ENCODE data around the gene GNAT1. TPM values are rescaled to one million over a fixed set of nuclear protein-coding genes. Genes with fewer than 3 reads are reported as not detected.

Gene GNAT1
- total and polyA plus RNA-seq, 2 of the 13 experiments (the other 11 are each of a cell fraction or from before 2014, with no cell fraction given): 0.15 TPM; not detected in 1

- TF ChIP-seq ZNF646 (CRISPR knock-in tag; IDR thresholded peaks at IDR 0.05): peak; percentile 44; the same call in 1 of the 2 replicates
- TF ChIP-seq MBD4 (IDR thresholded peaks at IDR 0.05; ENCODE audit: borderline replicate concordance, low read length): no peak
- peak; percentile 69; the same call in 1 of the 2 replicates for TF ChIP-seq PITX1 (CRISPR knock-in tag; IDR thresholded peaks at IDR 0.05)
- TF ChIP-seq ZNF891 (CRISPR knock-in tag; IDR thresholded peaks at IDR 0.05): 0 out of 2 replicates have a peak, but pooled peaks have one; percentile 21
- TF ChIP-seq ZNF563 (CRISPR knock-in tag; IDR thresholded peaks at IDR 0.05): no peak
- TF ChIP-seq CTCF (CRISPR knock-in tag; IDR thresholded peaks at IDR 0.05): peak; percentile 100
- TF ChIP-seq ZNF432 (CRISPR knock-in tag; IDR thresholded peaks at IDR 0.05; ENCODE audit: borderline replicate concordance): no peak
- TF ChIP-seq, protein P1, sequence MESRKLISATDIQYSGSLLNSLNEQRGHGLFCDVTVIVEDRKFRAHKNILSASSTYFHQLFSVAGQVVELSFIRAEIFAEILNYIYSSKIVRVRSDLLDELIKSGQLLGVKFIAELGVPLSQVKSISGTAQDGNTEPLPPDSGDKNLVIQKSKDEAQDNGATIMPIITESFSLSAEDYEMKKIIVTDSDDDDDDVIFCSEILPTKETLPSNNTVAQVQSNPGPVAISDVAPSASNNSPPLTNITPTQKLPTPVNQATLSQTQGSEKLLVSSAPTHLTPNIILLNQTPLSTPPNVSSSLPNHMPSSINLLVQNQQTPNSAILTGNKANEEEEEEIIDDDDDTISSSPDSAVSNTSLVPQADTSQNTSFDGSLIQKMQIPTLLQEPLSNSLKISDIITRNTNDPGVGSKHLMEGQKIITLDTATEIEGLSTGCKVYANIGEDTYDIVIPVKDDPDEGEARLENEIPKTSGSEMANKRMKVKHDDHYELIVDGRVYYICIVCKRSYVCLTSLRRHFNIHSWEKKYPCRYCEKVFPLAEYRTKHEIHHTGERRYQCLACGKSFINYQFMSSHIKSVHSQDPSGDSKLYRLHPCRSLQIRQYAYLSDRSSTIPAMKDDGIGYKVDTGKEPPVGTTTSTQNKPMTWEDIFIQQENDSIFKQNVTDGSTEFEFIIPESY (CRISPR knock-in tag; IDR thresholded peaks at IDR 0.05): peak; percentile 84
- TF ChIP-seq CBFB (CRISPR knock-in tag; IDR thresholded peaks at IDR 0.05): peak; percentile 67; the same call in 1 of the 2 replicates
- TF ChIP-seq SAP130 (CRISPR knock-in tag; IDR thresholded peaks at IDR 0.05; ENCODE audit: low read depth): peak; percentile 49; the same call in 1 of the 2 replicates
- TF ChIP-seq ZNF746 (CRISPR knock-in tag; IDR thresholded peaks at IDR 0.05): peak; percentile 48; the same call in 1 of the 2 replicates
- peak; percentile 56; the same call in 1 of the 2 replicates for TF ChIP-seq ZBTB26 (CRISPR knock-in tag; IDR thresholded peaks at IDR 0.05; ENCODE audit: borderline replicate concordance)
- peak; percentile 87 for TF ChIP-seq ZNF230 (CRISPR knock-in tag; IDR thresholded peaks at IDR 0.05)
- TF ChIP-seq, protein P2, sequence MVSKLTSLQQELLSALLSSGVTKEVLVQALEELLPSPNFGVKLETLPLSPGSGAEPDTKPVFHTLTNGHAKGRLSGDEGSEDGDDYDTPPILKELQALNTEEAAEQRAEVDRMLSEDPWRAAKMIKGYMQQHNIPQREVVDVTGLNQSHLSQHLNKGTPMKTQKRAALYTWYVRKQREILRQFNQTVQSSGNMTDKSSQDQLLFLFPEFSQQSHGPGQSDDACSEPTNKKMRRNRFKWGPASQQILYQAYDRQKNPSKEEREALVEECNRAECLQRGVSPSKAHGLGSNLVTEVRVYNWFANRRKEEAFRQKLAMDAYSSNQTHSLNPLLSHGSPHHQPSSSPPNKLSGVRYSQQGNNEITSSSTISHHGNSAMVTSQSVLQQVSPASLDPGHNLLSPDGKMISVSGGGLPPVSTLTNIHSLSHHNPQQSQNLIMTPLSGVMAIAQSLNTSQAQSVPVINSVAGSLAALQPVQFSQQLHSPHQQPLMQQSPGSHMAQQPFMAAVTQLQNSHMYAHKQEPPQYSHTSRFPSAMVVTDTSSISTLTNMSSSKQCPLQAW (CRISPR knock-in tag; IDR thresholded peaks at IDR 0.05): peak; percentile 72
These were observed 2.9 kb downstream of the GNAT1 start (continued) for GRCh38 chr3:50194128-50194902.

Measured in HepG2 (cell line).